ENCODE data around the gene NPAS3.

DNA sequence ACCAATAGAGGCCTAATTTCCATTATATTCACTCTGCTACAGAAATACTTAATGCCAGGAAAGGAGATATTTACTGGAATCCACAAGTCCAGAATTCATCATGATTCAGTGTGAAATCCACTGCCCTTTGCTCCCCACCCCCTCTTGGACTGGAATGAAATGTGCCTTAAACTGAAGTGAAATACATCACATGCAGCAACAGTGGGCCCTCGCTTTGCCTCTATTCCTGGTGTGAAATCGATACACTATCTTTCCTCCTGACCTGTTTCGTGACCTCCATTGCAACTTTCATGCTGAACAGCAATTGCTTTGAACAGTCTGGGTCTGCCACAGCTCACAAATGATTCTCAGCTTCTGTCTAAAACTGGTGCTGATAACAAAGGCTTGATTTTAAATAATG lies 100.6 kb downstream of the NPAS3 start:
- TF ChIP-seq, protein P1, sequence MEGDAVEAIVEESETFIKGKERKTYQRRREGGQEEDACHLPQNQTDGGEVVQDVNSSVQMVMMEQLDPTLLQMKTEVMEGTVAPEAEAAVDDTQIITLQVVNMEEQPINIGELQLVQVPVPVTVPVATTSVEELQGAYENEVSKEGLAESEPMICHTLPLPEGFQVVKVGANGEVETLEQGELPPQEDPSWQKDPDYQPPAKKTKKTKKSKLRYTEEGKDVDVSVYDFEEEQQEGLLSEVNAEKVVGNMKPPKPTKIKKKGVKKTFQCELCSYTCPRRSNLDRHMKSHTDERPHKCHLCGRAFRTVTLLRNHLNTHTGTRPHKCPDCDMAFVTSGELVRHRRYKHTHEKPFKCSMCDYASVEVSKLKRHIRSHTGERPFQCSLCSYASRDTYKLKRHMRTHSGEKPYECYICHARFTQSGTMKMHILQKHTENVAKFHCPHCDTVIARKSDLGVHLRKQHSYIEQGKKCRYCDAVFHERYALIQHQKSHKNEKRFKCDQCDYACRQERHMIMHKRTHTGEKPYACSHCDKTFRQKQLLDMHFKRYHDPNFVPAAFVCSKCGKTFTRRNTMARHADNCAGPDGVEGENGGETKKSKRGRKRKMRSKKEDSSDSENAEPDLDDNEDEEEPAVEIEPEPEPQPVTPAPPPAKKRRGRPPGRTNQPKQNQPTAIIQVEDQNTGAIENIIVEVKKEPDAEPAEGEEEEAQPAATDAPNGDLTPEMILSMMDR (IDR thresholded peaks at IDR 0.05), result no peak
- TF ChIP-seq POLR2A (IDR thresholded peaks at IDR 0.05), result no peak
